Esophagus muscularis mucosa (tissue), 4 donors: ENCODE results near the gene TM4SF4.

Experiments
- CTCF ChIP-seq, 3 experiments: fragments of 200-600 bp in 2 of 3; fragments of 450-650 bp in 1 of 3; sonication (generic) in 2 of 3; IDR thresholded peaks; one replicate each; pipeline ENCODE4 v1.5.1; 2017 to 2019; ENCODE audit warnings: antibody characterized with exemption in 3 of 3, mild to moderate bottlenecking in 2 of 3, moderate library complexity in 1 of 3
- EP300 ChIP-seq: sonication (generic); formaldehyde crosslinking; IDR thresholded peaks from one replicate; pipeline ENCODE4 v1.6.1; 2017; ENCODE audit warnings: antibody characterized with exemption
- POLR2A ChIP-seq: fragments of 450-650 bp; IDR thresholded peaks from one replicate; pipeline ENCODE4 v1.6.1; 2017; ENCODE audit warnings: antibody characterized with exemption, moderate library complexity, mild to moderate bottlenecking, low read depth
- POLR2AphosphoS5 ChIP-seq, 2 donors: sonication (generic); formaldehyde crosslinking; IDR thresholded peaks; one replicate each; pipeline ENCODE4 v1.6.1; 2017; ENCODE audit warnings: antibody characterized with exemption in 2 of 2

- no peak for TF ChIP-seq CTCF (IDR thresholded peaks at IDR 0.05)
- TF ChIP-seq POLR2A: no peak
- no peak for TF ChIP-seq POLR2AphosphoS5 (IDR thresholded peaks at IDR 0.05)
- TF ChIP-seq EP300: no peak
These were observed 9.1 kb upstream of the TM4SF4 start for GRCh38 chr3:149465351-149465883.
